NCI-H345 (cell line): ENCODE results near the gene ADAMTS13.
A peak's percentile ranks its signal among the peaks of the same experiment; 100 is the strongest.

Experiments
- DNase-seq: peaks from one replicate; lab custom pipeline; 2025; lab: John Stamatoyannopoulos, UW

ADAMTS13 gene

GRCh38 chr9:133454943-133455673, 32.9 kb downstream of the ADAMTS13 start:
- DNase-seq = no peak

- DNase-seq = no peak
These were observed 33.8 kb downstream of the ADAMTS13 start for GRCh38 chr9:133455936-133456335.

GRCh38 chr9:133456409-133456808, 34.2 kb downstream of the ADAMTS13 start:
- DNase-seq = no peak

GRCh38 chr9:133457233-133457632, 35.1 kb downstream of the ADAMTS13 start:
- DNase-seq = no peak

GRCh38 chr9:133457748-133458147, 35.6 kb downstream of the ADAMTS13 start:
- no peak for DNase-seq

GRCh38 chr9:133458643-133459312, 36.6 kb downstream of the ADAMTS13 start:
- DNase-seq = no peak

GRCh38 chr9:133459476-133460404, 37.6 kb downstream of the ADAMTS13 start, which contains the start of gene CACFD1:
Gene CACFD1, plus strand, starts transcription at chr9:133459978. Its CDS starts 89 bp downstream, at chr9:133460067.
- peak; percentile 99 for DNase-seq

GRCh38 chr9:133460405-133461175, 38.4 kb downstream of the ADAMTS13 start:
- DNase-seq = peak; percentile 86

GRCh38 chr9:133461975-133462374, 39.8 kb downstream of the ADAMTS13 start:
- DNase-seq = no peak

- DNase-seq = no peak
These were observed 41.2 kb downstream of the ADAMTS13 start for GRCh38 chr9:133463234-133463863.

GRCh38 chr9:133463864-133464615, 41.9 kb downstream of the ADAMTS13 start:
- no peak for DNase-seq

- no peak for DNase-seq
These were observed 42.5 kb downstream of the ADAMTS13 start for GRCh38 chr9:133464638-133465037.

- no peak for DNase-seq
These were observed 43.8 kb downstream of the ADAMTS13 start for GRCh38 chr9:133465984-133466383.

- no peak for DNase-seq
These were observed 44.9 kb downstream of the ADAMTS13 start for GRCh38 chr9:133467101-133467500.

- no peak for DNase-seq
These were observed 46.2 kb downstream of the ADAMTS13 start for GRCh38 chr9:133468374-133468773.

GRCh38 chr9:133468777-133469421, 46.7 kb downstream of the ADAMTS13 start:
- DNase-seq = no peak

- DNase-seq = no peak
These were observed 48.3 kb downstream of the ADAMTS13 start for GRCh38 chr9:133470427-133470924.

- no peak for DNase-seq
These were observed 48.8 kb downstream of the ADAMTS13 start for GRCh38 chr9:133470988-133471387.

- DNase-seq = no peak
These were observed 49.5 kb downstream of the ADAMTS13 start for GRCh38 chr9:133471551-133472276.
